ENCODE data around the gene SLC6A19.
"Not testable (repeated sequence)": the region's sequence is repeated elsewhere in the genome, so short reads cannot be mapped to it uniquely, and the experiment has no call there.

SLC6A19 gene

DNA sequence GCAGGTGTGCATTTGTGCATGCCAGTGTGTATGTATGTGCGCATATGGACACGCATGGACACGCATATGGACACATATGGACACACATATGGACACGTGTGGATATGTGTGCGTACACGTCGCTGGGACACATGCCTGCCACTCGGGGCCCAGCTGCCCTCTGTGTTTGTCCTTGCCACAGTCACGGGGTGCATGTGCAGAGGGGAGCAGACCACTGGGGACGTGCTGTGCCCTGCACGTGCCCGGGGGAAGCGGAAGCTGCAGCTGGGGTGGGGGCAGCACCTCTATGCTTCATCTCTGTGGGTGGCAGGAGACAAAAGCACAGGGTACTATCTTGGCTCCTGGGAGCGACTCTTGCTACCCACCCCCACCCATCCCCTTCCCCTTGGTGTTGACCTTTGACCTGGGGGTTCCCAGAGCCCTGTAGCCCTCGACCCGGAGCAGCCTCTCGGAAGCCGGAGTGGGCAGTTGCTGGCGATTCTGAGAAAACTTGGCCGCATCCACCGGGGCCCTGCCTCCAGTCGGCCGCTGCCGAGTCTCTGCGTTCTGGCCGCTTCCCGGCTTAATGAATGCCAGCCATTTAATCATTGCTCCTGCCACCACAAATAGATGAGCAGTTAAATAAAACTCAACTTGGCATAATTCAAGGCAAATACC is 21.4 kb downstream of the SLC6A19 start:
- no peak for DNase-seq (ENCODE audit: low spot score)

GRCh38 chr5:1223278-1223670 is 21.9 kb downstream of the SLC6A19 start:
- DNase-seq (ENCODE audit: low spot score), result no peak

GRCh38 chr5:1224631-1225030 is 23.2 kb downstream of the SLC6A19 start:
- no peak for DNase-seq (ENCODE audit: low spot score)

DNA sequence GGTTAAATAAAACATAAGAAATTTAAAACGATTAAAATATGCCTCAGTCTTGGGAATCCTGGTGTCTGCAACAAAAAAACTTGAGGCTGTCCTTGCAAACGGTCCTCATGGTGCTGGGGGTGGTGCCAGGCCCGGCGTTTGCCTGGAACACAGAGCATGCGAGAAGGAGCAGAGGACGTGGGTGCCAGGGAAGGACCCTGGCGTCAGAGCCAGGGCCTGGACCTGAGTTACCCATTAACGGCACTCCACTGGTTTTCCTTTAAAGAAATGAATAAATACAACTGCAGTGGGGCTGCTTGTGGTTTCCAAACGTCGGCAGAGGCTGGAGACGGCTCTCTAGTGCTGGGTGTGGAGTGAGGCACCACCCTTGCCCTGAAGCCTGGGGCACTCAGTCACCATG is 23.7 kb downstream of the SLC6A19 start, which contains the start of gene SLC6A18:
Gene SLC6A18 (plus strand): TSS at position 301 of the 400 bp plus-strand sequence. CDS start 97 bp downstream, at position 398.
- no peak for DNase-seq (ENCODE audit: low spot score)

DNA sequence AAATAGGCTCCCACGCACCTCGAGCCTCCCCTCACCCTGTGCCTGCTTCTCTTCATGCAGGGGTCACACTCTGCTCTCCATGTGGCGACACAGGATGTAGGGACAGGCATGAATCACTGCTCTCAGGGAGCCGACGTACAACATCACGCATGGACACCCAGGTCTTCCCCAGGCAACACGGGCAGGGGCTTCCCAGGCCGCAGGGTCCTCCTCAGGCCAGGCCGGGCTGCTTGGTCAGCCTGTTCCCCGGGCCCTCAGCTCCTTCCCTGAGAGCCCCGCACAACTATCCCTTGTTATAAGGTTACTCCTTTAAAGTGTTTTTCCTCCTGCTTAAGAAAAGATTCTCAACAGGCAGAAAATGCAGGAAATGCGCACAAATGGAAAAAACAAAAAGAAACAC is 24.8 kb downstream of the SLC6A19 start:
- no peak for DNase-seq (ENCODE audit: low spot score)

GRCh38 chr5:1226839-1227581 is 25.6 kb downstream of the SLC6A19 start:
- no peak for DNase-seq (ENCODE audit: low spot score)

DNA sequence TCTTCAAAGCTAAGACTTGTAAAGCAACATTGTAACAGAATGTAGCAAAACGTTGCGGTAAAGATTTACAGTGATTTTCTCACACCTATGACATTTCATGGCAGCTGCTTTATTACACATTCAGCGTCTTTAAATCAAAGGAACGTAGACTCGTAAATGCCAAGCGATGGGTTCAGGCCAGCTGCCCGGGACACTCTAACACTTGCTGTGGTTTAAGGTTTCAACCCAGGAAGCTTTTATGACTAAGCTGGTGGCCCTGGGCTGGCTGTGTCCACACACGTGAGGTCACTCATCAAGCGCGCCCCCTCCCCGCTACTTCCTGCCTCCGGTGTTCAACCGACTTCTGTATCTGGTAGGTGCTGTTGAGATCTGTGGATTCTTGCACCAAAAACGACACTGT is 26.3 kb downstream of the SLC6A19 start:
- no peak for DNase-seq (ENCODE audit: low spot score)

DNA sequence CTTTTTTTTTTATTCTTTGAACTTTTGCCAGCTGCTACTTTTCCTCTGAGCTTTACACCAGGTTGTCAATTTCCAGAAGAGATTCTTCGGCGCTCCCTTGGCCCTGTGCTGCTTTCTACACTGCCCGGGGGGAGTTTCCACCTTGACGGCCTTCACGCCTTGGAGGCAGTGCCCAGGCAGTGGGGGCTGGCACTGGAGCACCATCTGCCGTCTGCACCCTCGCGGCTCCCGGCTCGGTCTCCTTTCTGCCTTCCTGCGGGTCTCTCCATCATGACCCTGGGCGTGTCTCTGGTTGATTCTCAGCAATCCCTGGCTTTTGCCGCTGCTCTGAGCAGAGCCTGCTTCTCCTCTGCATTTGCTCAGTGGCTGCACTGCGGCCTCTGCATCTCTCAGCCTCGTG is 26.7 kb downstream of the SLC6A19 start:
- DNase-seq (ENCODE audit: low spot score), result no peak

DNA sequence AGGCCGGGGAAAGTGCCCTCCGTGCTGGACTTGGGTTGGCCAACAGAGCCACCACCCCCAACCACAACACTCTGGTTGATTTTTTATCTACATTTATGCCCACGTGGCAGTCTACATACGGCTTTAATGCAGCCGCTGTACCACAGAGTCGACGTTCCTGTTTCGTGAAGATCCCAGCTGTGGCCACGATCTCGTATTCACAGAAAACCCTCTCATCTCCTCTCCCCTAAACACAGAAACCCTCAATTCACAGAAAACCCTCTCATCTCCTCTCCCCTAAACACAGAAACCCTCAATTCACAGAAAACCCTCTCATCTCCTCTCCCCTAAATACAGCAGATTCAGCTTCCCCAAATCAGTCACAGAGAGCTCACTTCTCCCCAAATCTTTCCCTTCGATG is 27.6 kb downstream of the SLC6A19 start:
- not testable (repeated sequence) for DNase-seq (ENCODE audit: low spot score)

GRCh38 chr5:1229822-1230221 is 28.4 kb downstream of the SLC6A19 start:
- no peak for DNase-seq (ENCODE audit: low spot score)

- DNase-seq (ENCODE audit: low spot score), result no peak
Measured at GRCh38 chr5:1230551-1230950, 29.2 kb downstream of the SLC6A19 start.

- DNase-seq (ENCODE audit: low spot score), result no peak
Measured at GRCh38 chr5:1231354-1231905, 30.0 kb downstream of the SLC6A19 start.

DNA sequence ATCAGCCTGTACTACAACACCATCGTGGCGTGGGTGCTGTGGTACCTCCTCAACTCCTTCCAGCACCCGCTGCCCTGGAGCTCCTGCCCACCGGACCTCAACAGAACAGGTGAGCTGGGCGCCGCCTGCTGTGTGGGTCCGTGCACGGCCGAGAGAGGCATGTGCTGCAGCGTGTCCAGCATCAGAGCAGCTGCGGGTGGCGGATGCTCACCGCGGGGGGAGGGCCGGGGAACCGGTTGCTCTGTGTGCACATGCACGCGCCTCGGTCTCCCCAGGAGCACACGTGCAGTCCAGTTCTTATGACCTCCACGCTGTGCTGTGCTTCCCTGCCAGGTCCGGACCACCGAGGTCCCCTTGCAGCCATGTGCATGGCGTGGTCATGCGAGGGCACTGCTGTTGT is 31.4 kb downstream of the SLC6A19 start:
- DNase-seq (ENCODE audit: low spot score), result no peak

DNA sequence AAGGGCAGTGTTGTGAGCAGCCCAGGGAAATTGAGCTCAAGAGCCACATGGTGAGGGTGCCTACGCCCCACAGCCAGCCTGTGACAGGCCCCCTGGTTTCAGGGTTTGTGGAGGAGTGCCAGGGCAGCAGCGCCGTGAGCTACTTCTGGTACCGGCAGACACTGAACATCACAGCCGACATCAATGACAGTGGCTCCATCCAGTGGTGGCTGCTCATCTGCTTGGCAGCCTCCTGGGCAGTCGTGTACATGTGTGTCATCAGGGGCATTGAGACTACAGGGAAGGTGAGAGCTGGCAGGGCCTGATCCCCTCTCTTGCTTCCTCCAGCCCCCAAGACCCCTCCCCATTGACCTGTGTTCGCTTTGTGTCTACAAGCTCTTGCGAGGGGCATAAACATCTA is 34.0 kb downstream of the SLC6A19 start:
- no peak for DNase-seq (ENCODE audit: low spot score)

- no peak for DNase-seq (ENCODE audit: low spot score)
Measured at GRCh38 chr5:1235838-1236237, 34.4 kb downstream of the SLC6A19 start.

DNA sequence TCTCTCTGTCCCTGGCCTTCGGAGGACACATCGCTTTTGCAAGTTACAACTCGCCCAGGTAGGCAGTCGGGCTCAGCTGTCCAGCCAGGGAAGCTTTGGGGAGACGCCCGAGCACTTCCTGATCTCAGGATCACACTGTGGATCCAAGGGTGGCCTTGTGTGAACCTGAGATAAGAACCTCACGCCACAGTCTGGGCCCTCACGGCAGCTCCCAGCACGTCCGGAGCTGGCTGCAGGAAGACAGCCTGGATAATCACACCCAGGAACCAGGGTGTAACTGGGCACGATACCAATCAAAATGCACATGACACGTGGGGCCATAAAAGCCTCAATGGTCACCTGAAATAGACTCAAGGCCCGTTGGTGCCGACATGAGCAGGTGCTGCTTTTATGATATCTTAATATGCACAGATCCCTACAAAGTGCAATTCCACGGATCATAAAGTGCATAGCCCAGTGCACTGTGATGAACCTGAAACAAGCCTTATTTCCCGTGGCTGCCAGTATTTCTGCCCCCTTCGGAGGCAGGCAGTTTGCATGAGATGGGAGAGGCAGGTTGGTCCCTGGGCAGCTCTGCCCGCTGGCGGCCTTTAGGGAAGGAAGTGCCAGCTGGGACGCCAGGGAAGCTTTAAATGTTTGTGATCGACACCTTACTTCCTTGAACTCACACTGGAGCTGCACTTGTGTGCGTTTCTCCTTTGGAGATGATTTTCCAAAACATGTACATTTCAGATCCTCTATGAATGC is 38.3 kb downstream of the SLC6A19 start:
- DNase-seq (ENCODE audit: low spot score), result no peak

GRCh38 chr5:1240496-1241260 is 39.3 kb downstream of the SLC6A19 start:
- DNase-seq (ENCODE audit: low spot score), result no peak

DNA sequence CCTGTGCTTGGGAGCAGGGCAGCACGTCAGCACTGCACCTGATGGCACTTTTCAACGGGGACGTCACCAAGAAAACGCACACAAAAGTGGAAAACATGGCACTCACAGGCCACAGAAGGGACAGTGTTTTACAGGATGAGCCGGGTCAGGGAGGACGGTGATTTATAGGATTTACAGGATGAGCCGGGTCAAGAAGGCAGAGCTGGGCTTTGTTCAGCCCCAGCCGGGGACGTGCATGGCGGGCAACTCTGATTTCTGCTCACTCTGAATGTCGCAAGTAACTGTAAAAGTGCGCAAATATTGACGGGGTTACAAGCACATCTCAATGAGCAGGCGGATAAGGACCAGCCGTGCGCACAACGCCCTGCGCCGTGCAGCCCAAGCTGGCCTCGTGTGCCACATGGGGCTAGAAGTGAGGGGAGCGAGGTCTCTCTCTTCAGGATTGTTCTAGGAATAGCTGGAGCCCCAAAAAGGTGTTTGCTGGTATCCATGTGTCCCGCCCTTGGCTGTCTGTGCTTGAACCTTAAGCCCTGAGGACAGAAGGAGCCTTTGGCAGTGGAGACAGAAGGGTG is 40.2 kb downstream of the SLC6A19 start:
- no peak for DNase-seq (ENCODE audit: low spot score)

DNA sequence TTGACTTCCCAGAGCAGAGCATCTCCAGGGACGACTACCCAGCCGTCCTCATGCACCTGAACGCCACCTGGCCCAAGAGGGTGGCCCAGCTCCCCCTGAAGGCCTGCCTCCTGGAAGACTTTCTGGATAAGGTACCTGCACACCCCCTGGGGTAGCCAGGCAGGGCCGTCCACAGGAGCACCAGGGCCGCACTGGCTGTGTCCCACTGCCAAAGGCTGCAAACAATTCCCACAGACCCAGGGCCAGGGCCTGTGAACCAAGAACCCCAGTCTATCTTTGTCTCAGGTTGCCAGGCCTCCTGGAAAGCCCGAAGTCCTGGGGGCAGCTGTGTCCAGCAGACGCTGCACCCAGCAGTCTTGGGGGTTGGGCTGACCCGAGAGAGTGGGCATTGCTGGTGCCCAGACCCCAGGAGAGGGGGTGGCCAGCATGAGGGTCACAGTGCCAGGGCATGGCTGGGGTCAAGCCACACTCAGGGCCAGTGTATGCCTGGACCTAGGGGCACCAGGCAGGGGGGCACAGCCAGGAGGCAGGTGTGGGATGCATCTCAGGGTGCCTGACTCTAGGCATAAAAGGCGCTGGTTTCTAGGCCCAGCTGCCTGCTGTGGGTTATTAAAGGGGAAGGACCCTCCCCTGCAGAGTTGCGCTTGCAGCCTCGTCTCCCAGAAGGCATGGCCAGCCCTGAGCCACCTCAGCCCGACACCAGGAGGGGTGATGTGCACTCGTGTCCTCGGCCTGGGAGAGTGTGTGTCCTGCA is 41.5 kb downstream of the SLC6A19 start:
- no peak for DNase-seq (ENCODE audit: low spot score)

DNA sequence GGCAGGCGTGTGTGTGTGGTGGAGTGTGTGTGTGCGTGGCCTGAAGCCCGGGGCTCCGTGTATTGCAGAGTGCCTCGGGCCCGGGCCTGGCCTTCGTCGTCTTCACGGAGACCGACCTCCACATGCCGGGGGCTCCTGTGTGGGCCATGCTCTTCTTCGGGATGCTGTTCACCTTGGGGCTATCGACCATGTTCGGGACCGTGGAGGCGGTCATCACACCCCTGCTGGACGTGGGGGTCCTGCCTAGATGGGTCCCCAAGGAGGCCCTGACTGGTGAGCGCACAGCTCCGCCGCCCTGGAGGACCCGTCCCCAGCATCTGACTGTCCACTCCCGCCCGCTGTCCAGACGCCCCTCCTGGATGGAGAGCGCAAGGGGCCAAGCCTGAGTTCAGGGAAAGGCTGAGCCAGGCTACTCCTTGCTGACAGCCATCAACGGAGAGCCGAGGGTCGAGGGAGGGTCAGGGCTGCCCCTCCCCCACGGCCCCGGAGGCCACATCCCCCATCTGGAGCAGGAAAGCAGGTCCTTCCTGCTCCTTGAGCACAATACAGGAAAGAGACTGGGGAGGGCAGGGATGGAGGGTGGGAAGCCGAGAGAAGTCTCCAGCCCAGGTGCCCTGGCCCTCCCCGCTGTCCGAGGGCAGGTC is 42.2 kb downstream of the SLC6A19 start:
- no peak for DNase-seq (ENCODE audit: low spot score)

Data from globus pallidus (tissue), 1 donor.